ENCODE results near the gene KRTAP13-3.

Gene KRTAP13-3

GRCh38 chr21:30425826-30426225, at the start of gene KRTAP13-3:
KRTAP13-3 (minus strand) TSS chr21:30425926; CDS start chr21:30425912, 14 bp downstream.
- no peak for DNase-seq

- DNase-seq, result no peak
Measured at GRCh38 chr21:30468900-30469714, 43.4 kb upstream of the KRTAP13-3 start.

- DNase-seq, result no peak
Measured at GRCh38 chr21:30463713-30464112, 38.0 kb upstream of the KRTAP13-3 start.

- DNase-seq, result no peak
Measured at GRCh38 chr21:30448514-30448913, 22.8 kb upstream of the KRTAP13-3 start.

GRCh38 chr21:30447056-30447455, 21.3 kb upstream of the KRTAP13-3 start:
- no peak for DNase-seq

- DNase-seq, result no peak
Measured at GRCh38 chr21:30444204-30444603, 18.5 kb upstream of the KRTAP13-3 start.

- no peak for DNase-seq
Measured at GRCh38 chr21:30443226-30443625, 17.5 kb upstream of the KRTAP13-3 start.

GRCh38 chr21:30439975-30440374, 14.2 kb upstream of the KRTAP13-3 start, which contains the start of gene KRTAP15-1:
KRTAP15-1 (plus strand) TSS chr21:30440275; CDS start chr21:30440328, 53 bp downstream.
- no peak for DNase-seq

- no peak for DNase-seq
Measured at GRCh38 chr21:30437010-30437565, 11.4 kb upstream of the KRTAP13-3 start.

GRCh38 chr21:30434033-30434631, 8.4 kb upstream of the KRTAP13-3 start:
- no peak for DNase-seq

- DNase-seq, result no peak
Measured at GRCh38 chr21:30430170-30430655, 4.5 kb upstream of the KRTAP13-3 start, which contains the start of gene KRTAP13-4. KRTAP13-4 (plus strand) TSS chr21:30430220; CDS start chr21:30430276, 56 bp downstream.

- no peak for DNase-seq
Measured at GRCh38 chr21:30426731-30427130, 1.0 kb upstream of the KRTAP13-3 start.

- no peak for DNase-seq
Measured at GRCh38 chr21:30415993-30416392, 9.7 kb downstream of the KRTAP13-3 start.

- no peak for DNase-seq
Measured at GRCh38 chr21:30408782-30409494, 16.8 kb downstream of the KRTAP13-3 start.

GRCh38 chr21:30395731-30396130, 30.0 kb downstream of the KRTAP13-3 start, which contains the start of gene KRTAP13-1:
KRTAP13-1 (plus strand) TSS chr21:30396031; CDS start chr21:30396087, 56 bp downstream.
- no peak for DNase-seq

- DNase-seq, result no peak
Measured at GRCh38 chr21:30391492-30392025, 34.2 kb downstream of the KRTAP13-3 start.

- DNase-seq, result no peak
Measured at GRCh38 chr21:30382201-30382600, 43.5 kb downstream of the KRTAP13-3 start.
